HepG2 (cell line): ENCODE measurements around the gene CTTNBP2NL. TPM values are rescaled to one million over a fixed set of nuclear protein-coding genes. Genes with fewer than 3 reads are reported as not detected.

Experiments
- ATAC-seq: fragments of 200-7000 bp; cut with Tn5 transposase; 3 replicates; pipeline ENCODE4 v1.9.1; 2020; ENCODE audit warnings: mild to moderate bottlenecking, moderate library complexity
- BruUV-seq: library from RNA; stranded (reverse); fragments of 400-500 nt; replicated peaks from 2 replicates; lab custom pipeline; 2021; lab: Mats Ljungman, UMichigan
- CTCF ChIA-PET: fragments of 300-600 bp; formaldehyde crosslinking; extraction: SDS; loops from one replicate; lab custom pipeline; 2021; ENCODE audit warnings: low total read pairs, inconsistent platforms, low intra/inter-chr PET ratio; lab: Yijun Ruan, JAX
- POLR2A ChIA-PET: fragments of 350-600 bp; sonication (Branson Sonifier 250); formaldehyde crosslinking; loops from one replicate; lab custom pipeline; 2020; ENCODE audit warnings: antibody characterized with exemption, inconsistent platforms; lab: Yijun Ruan, JAX
- DNase-seq: peaks from one replicate; pipeline ENCODE4 v3.0.0-alpha.2; 2015; ENCODE audit warnings: low spot score
- FAIRE-seq: peaks from 3 replicates; lab custom pipeline; 2011; peaks lifted over from hg19 to GRCh38; lab: Jason Lieb, UNC
- H2AFZ ChIP-seq: one replicate; pipeline ENCODE4 v1.6.1; 2011; ENCODE audit warnings: low read length, inconsistent platforms
- H3K27ac ChIP-seq: fragments of 300-600 bp; 3 replicates; pipeline ENCODE4 v1.8.0; 2011; ENCODE audit warnings: mixed run types, mild to moderate bottlenecking, mixed read lengths, low read length, inconsistent platforms; ENCODE audit not compliant: insufficient read depth; ENCODE audit errors: extremely low read length
- H3K27me3 ChIP-seq, 2 experiments: fragments of 200-600 bp in 1 of 2; 2 replicates in 1 of 2; 3 replicates in 1 of 2; pipeline versions ENCODE4 v1.6.0 to v1.8.0; 2011; ENCODE audit warnings: low read length in 2 of 2, mild to moderate bottlenecking in 2 of 2, moderate library complexity in 2 of 2, inconsistent platforms in 1 of 2; ENCODE audit not compliant: insufficient read depth in 2 of 2, control insufficient read depth in 1 of 2
- H3K36me3 ChIP-seq, 2 experiments: fragments of 200-600 bp in 1 of 2; replicated peaks in 1 of 2; 2 replicates in 1 of 2; 3 replicates in 1 of 2; pipeline versions ENCODE4 v1.5.1 to v1.8.0; 2011; ENCODE audit warnings: low read length in 2 of 2, inconsistent platforms in 1 of 2; ENCODE audit not compliant: insufficient read depth in 2 of 2, control insufficient read depth in 1 of 2
- H3K4me1 ChIP-seq: 2 replicates; pipeline ENCODE4 v1.5.1; 2012; ENCODE audit warnings: low read length, inconsistent platforms; ENCODE audit not compliant: insufficient read depth
- H3K4me2 ChIP-seq: 2 replicates; pipeline ENCODE4 v1.6.0; 2011; ENCODE audit warnings: low read depth, low read length, inconsistent platforms
- H3K4me3 ChIP-seq, 3 experiments: fragments of 200-600 bp in 1 of 3; sonication (generic), shearing (Covaris generic) in 1 of 3; replicated peaks in 1 of 3; 2 replicates each; pipeline ENCODE4 v1.5.1; 2011 to 2016; ENCODE audit warnings: low read length in 3 of 3, inconsistent platforms in 2 of 3, low read depth in 2 of 3, mild to moderate bottlenecking in 2 of 3, control low read depth in 1 of 3, mixed read lengths in 1 of 3; ENCODE audit not compliant: insufficient read depth in 1 of 3
- H3K79me2 ChIP-seq: one replicate; pipeline ENCODE4 v1.6.1; 2011; ENCODE audit warnings: low read length, inconsistent platforms; ENCODE audit not compliant: insufficient read depth
- H3K9ac ChIP-seq: 2 replicates; pipeline ENCODE4 v1.6.0; 2011; ENCODE audit warnings: mild to moderate bottlenecking, low read depth, low read length, inconsistent platforms; ENCODE audit not compliant: insufficient read depth
- H3K9me3 ChIP-seq: 2 replicates; pipeline ENCODE4 v1.5.1; 2012; ENCODE audit warnings: mild to moderate bottlenecking, low read length
- H4K20me1 ChIP-seq: 2 replicates; pipeline ENCODE4 v1.6.0; 2011; ENCODE audit warnings: inconsistent platforms, mild to moderate bottlenecking, low read length, moderate library complexity; ENCODE audit not compliant: insufficient read depth
- E2F2 ChIP-seq: sonication (generic); formaldehyde crosslinking; IDR thresholded peaks from 2 replicates; pipeline ENCODE4 v1.4.0; 2020; ENCODE audit warnings: missing genetic modification reagents, borderline replicate concordance
- HOMEZ ChIP-seq: IDR thresholded peaks from 2 replicates; pipeline ENCODE4 v1.6.1; 2016; ENCODE audit warnings: low read depth
- PHF21A ChIP-seq: sonication (generic); formaldehyde crosslinking; IDR thresholded peaks from 2 replicates; pipeline ENCODE4 v1.5.0; 2020; ENCODE audit warnings: mild to moderate bottlenecking, missing genetic modification reagents
- RBM22 ChIP-seq: fragments of 200-400 bp; formaldehyde crosslinking; optimal IDR thresholded peaks from 2 replicates; pipeline ENCODE3; 2017; ENCODE audit warnings: mild to moderate bottlenecking, low read length, moderate library complexity
- SIN3A ChIP-seq: IDR thresholded peaks from 2 replicates; pipeline ENCODE4 v1.6.1; 2011; ENCODE audit warnings: low read depth, mild to moderate bottlenecking, control low read depth, low read length, borderline replicate concordance
- STAT6 ChIP-seq: sonication (generic); formaldehyde crosslinking; IDR thresholded peaks from 2 replicates; pipeline ENCODE4 v1.4.0; 2020; ENCODE audit warnings: missing genetic modification reagents, mild to moderate bottlenecking, borderline replicate concordance
- THAP9 ChIP-seq: sonication (generic); formaldehyde crosslinking; IDR thresholded peaks from 2 replicates; pipeline ENCODE4; 2020; ENCODE audit warnings: missing genetic modification reagents, mild to moderate bottlenecking, borderline replicate concordance
- ZNF430 ChIP-seq: sonication (generic); formaldehyde crosslinking; IDR thresholded peaks from 2 replicates; pipeline ENCODE4 v1.9.0; 2021; ENCODE audit warnings: mild to moderate bottlenecking, missing genetic modification reagents
- WGBS: methylation state at CpG from one replicate; pipeline ENCODE4 v1.1.6; 2017; ENCODE audit warnings: low lambda C conversion rate; 5-methylcytosine and 5-hydroxymethylcytosine counted together
- in situ Hi-C: cut with HindIII; loops from 2 replicates; pipeline ENCODE4 v1.10.0; 2017; ENCODE audit warnings: low pct_unique_long_range_greater_than_20kb; ENCODE audit not compliant: extremely low pct_ligation_motif_present
- intact Hi-C: fragments of 100-400 bp; cut with micrococcal nuclease; formaldehyde crosslinking; loops from one replicate; pipeline ENCODE4 v1.10.0; 2022; ENCODE audit not compliant: unreplicated experiment
- polyA plus RNA-seq, 8 experiments: library from polyadenylated mRNA; depleted of rRNA in 3 of 8; stranded (reverse) in 7 of 8; unstranded in 1 of 8; fragments of >200 nt; fragmentation: Illumina TruSeq in 4 of 8; extraction: Trizol in 4 of 8; gene quantifications; 2 replicates each; pipeline versions ENCODE4 v1.2.1 to v1.2.3, GENCODE V29; 2011 to 2016; ENCODE audit warnings: low read depth in 4 of 8, missing spikeins in 1 of 8, mixed read lengths in 1 of 8; ENCODE audit not compliant: insufficient read depth in 1 of 8
- total RNA-seq, 5 experiments: library from RNA; depleted of rRNA; stranded (reverse); fragments of >200 nt; fragmentation: Illumina TruSeq; extraction: Trizol; gene quantifications; 2 replicates each; pipeline ENCODE4 v1.2.3, GENCODE V29; 2016; ENCODE audit warnings: low read depth in 1 of 5

The CTTNBP2NL gene
- total and polyA plus RNA-seq, 2 of the 13 experiments (the other 11 are each of a cell fraction or from before 2014, with no cell fraction given): 2.1 to 4.1 TPM

- peak; percentile 29; the same call in 1 of the 2 replicates for TF ChIP-seq THAP9 (CRISPR knock-in tag)
- TF ChIP-seq, all 625 proteins: peak for 125
Observed at GRCh38 chr1:112395821-112396652, at the start of gene CTTNBP2NL (continued).

- H3K4me2 ChIP-seq: no peak overlapping the region
- no peaks in the 10 kb centered on the region for H4K20me1 ChIP-seq
- no peaks in the 10 kb centered on the region for H3K9me3 ChIP-seq
- H3K79me2 ChIP-seq: no peaks in the 10 kb centered on the region
- CTCF ChIA-PET: no interaction called here
- no peak overlapping the region for H2AFZ ChIP-seq
- H3K4me3 ChIP-seq: no peak overlapping the region
- ATAC-seq: no peak
- intact Hi-C loops: no loop called here
- DNase-seq: no peak
- H3K27ac ChIP-seq: no peak overlapping the region
- in situ Hi-C loops: no loop called here
- 7% methylated on average over 3 of the region's 3 CpGs for WGBS
- peaks cover under 1 to 2% of the 10 kb centered on the region in 2 experiments; a peak in 2 of 5 replicates for H3K27me3 ChIP-seq
- H3K4me1 ChIP-seq: no peaks in the 10 kb centered on the region
- POLR2A ChIA-PET: no interaction called here
- TF ChIP-seq STAT6 (no peak), ZNF430 (no peak), PHF21A (CRISPR knock-in tag) (no peak), SIN3A (no peak), E2F2 (CRISPR knock-in tag) (no peak), RBM22 (no peak), HOMEZ (no peak)
- no peak for FAIRE-seq
- no TSS peak for BruUV-seq
- no peak overlapping the region for H3K9ac ChIP-seq
- H3K36me3 ChIP-seq: no peaks in the 10 kb centered on the region
Observed at GRCh38 chr1:112346801-112347350, 49.1 kb upstream of the CTTNBP2NL start.
